ENCODE results near the gene SNAPC2.

Gene SNAPC2

DNA sequence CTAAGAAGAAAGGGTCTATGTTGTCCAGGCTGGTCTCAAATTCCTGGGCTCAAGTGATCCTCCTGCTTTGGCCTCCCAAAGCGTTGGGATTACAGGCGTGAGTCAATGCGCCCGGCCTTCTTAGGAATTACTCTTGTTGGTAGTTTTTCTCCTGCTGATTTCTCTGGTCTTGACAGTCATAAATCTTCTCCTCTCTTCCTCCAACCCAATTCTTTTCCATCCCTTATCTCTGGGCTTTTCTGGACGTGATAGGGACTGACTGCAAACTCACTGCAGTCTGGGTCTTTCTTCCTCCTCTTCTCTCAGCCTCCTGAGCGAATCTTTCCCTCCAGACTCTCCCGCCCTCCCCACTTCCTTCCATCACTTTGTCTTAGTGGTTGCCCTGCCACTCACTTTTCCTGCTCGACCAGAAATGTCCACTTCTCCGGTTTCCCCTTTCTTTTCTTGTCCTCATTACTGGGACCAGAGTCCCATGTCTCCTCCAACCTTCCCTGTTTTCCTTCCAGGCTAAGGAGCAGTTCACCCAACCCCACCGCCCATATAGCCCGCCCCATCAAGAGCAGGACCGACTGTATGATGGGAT lies 45.2 kb downstream of the SNAPC2 start:
- Histone ChIP-seq H4K20me1 (ENCODE audit: insufficient read depth) (no peaks in the 10 kb centered on the region), H3K27me3 (ENCODE audit: insufficient read depth, low read depth) (no peaks in the 10 kb centered on the region), H3K36me3 (ENCODE audit: insufficient read depth) (0 out of 2 replicates have a peak, but pooled peaks cover 4% of the 10 kb centered on the region), H3K9ac (no peak overlapping the region), H3K27ac (no peak overlapping the region), H3K79me2 (ENCODE audit: insufficient read depth, low read depth) (no peaks in the 10 kb centered on the region), H3K4me3 (IDR thresholded peaks at IDR 0.05; ENCODE audit: insufficient read depth, low read depth, low read length) (no peak overlapping the region), H2AFZ (ENCODE audit: low read depth) (no peak overlapping the region), H3K4me2 (no peak overlapping the region), H3K4me1 (ENCODE audit: low read depth, poor library complexity, severe bottlenecking) (no peaks in the 10 kb centered on the region)
- TF ChIP-seq CTCF (conservative IDR thresholded peaks at IDR 0.05; ENCODE audit: low read depth, low read length): no peak

DNA sequence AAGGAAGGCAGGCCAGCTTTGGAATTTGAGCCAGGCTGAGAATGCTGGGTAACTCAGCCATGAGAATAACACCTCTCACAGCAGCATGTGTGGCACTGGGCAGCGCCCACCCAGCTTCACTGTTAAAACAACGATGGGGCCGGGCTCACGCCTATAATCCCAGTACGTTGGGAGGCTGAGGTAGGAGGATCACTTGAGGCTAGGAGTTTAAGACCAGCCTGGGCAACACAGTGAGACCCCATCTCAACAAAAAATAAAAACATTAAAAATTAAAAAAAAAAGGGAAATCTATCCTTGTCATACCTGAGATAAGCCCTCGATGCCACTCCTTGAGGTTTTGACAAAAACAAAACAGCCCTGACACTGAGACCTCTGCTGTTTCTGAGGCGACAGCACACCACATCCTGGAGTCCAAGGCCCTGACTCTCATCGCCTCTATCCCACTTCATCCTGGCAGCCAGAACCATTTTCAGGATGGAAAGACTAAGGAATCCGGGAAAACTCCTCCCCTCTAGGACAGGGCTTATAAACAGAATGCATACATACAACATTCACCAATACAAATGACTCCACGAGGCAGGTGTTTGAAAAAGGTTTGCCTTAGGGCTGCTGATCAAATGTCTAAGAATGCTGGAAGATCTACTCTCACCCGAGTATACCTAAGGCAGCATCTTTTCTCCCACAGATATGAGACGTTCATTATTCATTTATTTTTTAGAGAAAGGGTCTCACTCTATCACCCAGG lies 46.0 kb downstream of the SNAPC2 start:
- H3K27ac ChIP-seq: no peak overlapping the region
- no peak overlapping the region for H2AFZ ChIP-seq (ENCODE audit: low read depth)
- H3K4me2 ChIP-seq: no peak overlapping the region
- H4K20me1 ChIP-seq (ENCODE audit: insufficient read depth): no peaks in the 10 kb centered on the region
- no peaks in the 10 kb centered on the region for H3K27me3 ChIP-seq (ENCODE audit: insufficient read depth, low read depth)
- no peaks in the 10 kb centered on the region for H3K79me2 ChIP-seq (ENCODE audit: insufficient read depth, low read depth)
- no peak overlapping the region for H3K9ac ChIP-seq
- TF ChIP-seq CTCF (conservative IDR thresholded peaks at IDR 0.05; ENCODE audit: low read depth, low read length): no peak
- H3K4me1 ChIP-seq (ENCODE audit: low read depth, poor library complexity, severe bottlenecking): no peaks in the 10 kb centered on the region
- 0 out of 2 replicates have a peak, but pooled peaks cover 4% of the 10 kb centered on the region for H3K36me3 ChIP-seq (ENCODE audit: insufficient read depth)
- no peak overlapping the region for H3K4me3 ChIP-seq (IDR thresholded peaks at IDR 0.05; ENCODE audit: insufficient read depth, low read depth, low read length)

GRCh38 chr19:7968008-7968795 lies 48.1 kb downstream of the SNAPC2 start:
- Histone ChIP-seq H3K27ac (no peak overlapping the region), H3K4me2 (no peak overlapping the region), H3K4me1 (ENCODE audit: low read depth, poor library complexity, severe bottlenecking) (no peaks in the 10 kb centered on the region), H2AFZ (ENCODE audit: low read depth) (no peak overlapping the region), H3K79me2 (ENCODE audit: insufficient read depth, low read depth) (no peaks in the 10 kb centered on the region), H3K27me3 (ENCODE audit: insufficient read depth, low read depth) (no peaks in the 10 kb centered on the region), H3K36me3 (ENCODE audit: insufficient read depth) (no peaks in the 10 kb centered on the region), H4K20me1 (ENCODE audit: insufficient read depth) (no peaks in the 10 kb centered on the region), H3K9ac (no peak overlapping the region), H3K4me3 (IDR thresholded peaks at IDR 0.05; ENCODE audit: insufficient read depth, low read depth, low read length) (no peak overlapping the region)
- TF ChIP-seq CTCF (conservative IDR thresholded peaks at IDR 0.05; ENCODE audit: low read depth, low read length): no peak

DNA sequence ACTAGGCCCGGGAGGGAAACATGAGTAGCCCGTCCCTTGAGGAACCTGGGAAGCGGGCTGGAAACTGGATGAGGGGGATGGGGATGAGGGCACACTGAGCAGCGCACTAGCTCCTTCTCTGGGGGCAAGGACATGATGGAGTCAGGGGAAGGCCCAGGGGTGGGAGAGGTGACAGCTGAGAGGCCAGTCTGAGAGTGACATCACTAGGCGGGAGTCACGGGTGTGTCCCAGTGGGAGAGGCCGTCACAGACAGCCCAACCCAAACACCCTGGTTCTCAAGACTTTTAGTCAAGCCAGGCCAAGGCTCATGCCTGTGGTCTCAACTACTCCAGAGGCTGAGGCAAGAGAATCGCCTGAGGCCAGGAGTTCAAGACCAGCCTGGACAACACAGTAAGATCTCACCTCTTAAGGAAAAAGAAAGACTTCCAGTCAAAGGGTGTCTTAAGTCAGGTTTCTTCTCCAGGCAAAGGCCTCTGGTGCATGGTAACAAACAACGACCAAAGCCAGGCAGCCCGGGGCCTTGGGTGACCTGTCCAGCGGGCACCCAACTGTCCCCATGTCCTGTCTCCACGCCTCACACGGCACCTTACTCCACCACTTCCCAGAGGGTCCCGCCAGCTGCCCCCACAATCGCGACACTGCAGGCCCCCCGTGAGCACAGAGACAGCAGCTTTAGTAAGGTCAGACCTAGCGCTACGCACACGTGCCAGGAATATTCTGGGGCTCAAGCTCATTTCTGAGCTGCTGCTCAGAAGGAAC lies 48.8 kb downstream of the SNAPC2 start:
- Histone ChIP-seq H3K4me3 (IDR thresholded peaks at IDR 0.05; ENCODE audit: insufficient read depth, low read depth, low read length) (no peak overlapping the region), H3K4me1 (ENCODE audit: low read depth, poor library complexity, severe bottlenecking) (no peaks in the 10 kb centered on the region), H3K4me2 (no peak overlapping the region), H3K79me2 (ENCODE audit: insufficient read depth, low read depth) (no peaks in the 10 kb centered on the region), H3K27me3 (ENCODE audit: insufficient read depth, low read depth) (no peaks in the 10 kb centered on the region), H2AFZ (ENCODE audit: low read depth) (no peak overlapping the region), H3K27ac (no peak overlapping the region), H3K9ac (no peak overlapping the region), H4K20me1 (ENCODE audit: insufficient read depth) (no peaks in the 10 kb centered on the region), H3K36me3 (ENCODE audit: insufficient read depth) (no peaks in the 10 kb centered on the region)
- TF ChIP-seq CTCF (conservative IDR thresholded peaks at IDR 0.05; ENCODE audit: low read depth, low read length): no peak
